ENCODE measurements around the gene TMEM196. TPM values are rescaled to one million over a fixed set of nuclear protein-coding genes. Genes with fewer than 3 reads are reported as not detected.
A peak's percentile ranks its signal among the peaks of the same experiment; 100 is the strongest.

TMEM196 gene
- total and polyA plus RNA-seq, 3 experiments from 2014 or later, result not detected

DNA sequence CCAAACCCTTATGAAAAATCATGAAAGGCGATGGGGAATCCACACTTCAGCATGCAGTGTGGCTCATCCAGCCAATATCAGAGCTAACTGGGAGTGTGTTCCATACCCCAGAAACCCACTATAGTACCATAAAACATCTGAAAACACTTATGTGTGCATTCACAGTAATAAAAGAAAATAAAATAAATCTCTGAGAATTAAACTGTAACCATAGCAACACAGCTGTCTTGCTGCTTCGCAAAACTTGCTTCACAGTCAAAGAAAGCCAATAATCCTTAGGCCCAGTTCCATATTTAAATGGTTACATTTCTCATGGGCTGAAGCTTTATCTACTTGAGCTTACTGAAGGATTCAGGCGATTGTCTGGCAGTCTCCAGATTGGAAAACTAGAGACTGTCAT lies 44.7 kb downstream of the TMEM196 start:
- DNase-seq, result no peak
- no peaks in the 10 kb centered on the region for H3K36me3 ChIP-seq (ENCODE audit: insufficient read depth, low read length)
- Mint-ChIP-seq H3K27me3 (peaks cover 10 to 40% of the 10 kb centered on the region in 2 donors), H3K36me3 (no peaks in the 10 kb centered on the region), H3K27ac (no peak overlapping the region), H3K4me1 (no peaks in the 10 kb centered on the region), H3K4me3 (no peak overlapping the region), H3K9me3 (no peaks in the 10 kb centered on the region)
- ChIA-PET POLR2A (no interaction called here), CTCF (interaction anchor here (0.7 kb wide), 1 partner anchor 15 kb away, joined by 3 read pairs; no protein-coding TSS in a partner anchor)
- no peaks in the 10 kb centered on the region for H3K4me1 ChIP-seq (ENCODE audit: insufficient read depth, low read length)
- H3K4me3 ChIP-seq (ENCODE audit: low read length), result no peak overlapping the region
- H3K27me3 ChIP-seq (ENCODE audit: insufficient read depth, low read length, poor library complexity, severe bottlenecking), result no peaks in the 10 kb centered on the region
- H3K27ac ChIP-seq (ENCODE audit: low read depth, low read length), result no peak overlapping the region
- no peaks in the 10 kb centered on the region for H3K9me3 ChIP-seq (ENCODE audit: low read length)

DNA sequence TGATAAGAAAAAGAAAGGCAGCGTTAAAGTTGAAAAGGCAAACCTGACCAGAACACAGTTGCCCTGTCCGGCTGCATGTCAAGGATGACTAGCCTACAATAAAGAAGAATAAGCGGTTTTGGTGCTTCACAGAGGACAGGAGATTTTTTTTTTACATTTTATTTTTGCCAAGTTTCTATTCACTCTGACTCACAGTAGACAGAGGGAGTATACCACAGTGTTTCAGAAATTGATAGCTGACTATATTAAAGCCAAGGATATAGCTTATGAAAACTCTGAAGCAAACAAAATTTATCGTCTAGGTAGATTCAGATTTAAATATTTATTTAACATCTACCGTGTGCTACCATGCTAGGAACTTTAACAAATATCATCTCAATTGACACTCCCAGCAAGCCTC lies 47.6 kb downstream of the TMEM196 start:
- no peak for DNase-seq
- H3K9me3 Mint-ChIP-seq, result no peaks in the 10 kb centered on the region
- no peak overlapping the region for H3K4me3 ChIP-seq (ENCODE audit: low read length)
- no peaks in the 10 kb centered on the region for H3K36me3 Mint-ChIP-seq
- H3K4me1 Mint-ChIP-seq, result no peaks in the 10 kb centered on the region
- H3K27me3 ChIP-seq (ENCODE audit: insufficient read depth, low read length, poor library complexity, severe bottlenecking), result no peaks in the 10 kb centered on the region
- peaks cover 7 to 35% of the 10 kb centered on the region in 2 donors for H3K27me3 Mint-ChIP-seq
- H3K36me3 ChIP-seq (ENCODE audit: insufficient read depth, low read length), result no peaks in the 10 kb centered on the region
- H3K27ac Mint-ChIP-seq, result peak overlapping the region in 1 of 8 donors; percentile 79
- no peak overlapping the region for H3K27ac ChIP-seq (ENCODE audit: low read depth, low read length)
- CTCF ChIA-PET, result interaction anchor here (1.0 kb wide), 1 partner anchor 11 kb away, joined by 3 read pairs; no protein-coding TSS in a partner anchor
- no peaks in the 10 kb centered on the region for H3K9me3 ChIP-seq (ENCODE audit: low read length)
- no peaks in the 10 kb centered on the region for H3K4me1 ChIP-seq (ENCODE audit: insufficient read depth, low read length)
- no peak overlapping the region for H3K4me3 Mint-ChIP-seq
- POLR2A ChIA-PET, result no interaction called here

DNA sequence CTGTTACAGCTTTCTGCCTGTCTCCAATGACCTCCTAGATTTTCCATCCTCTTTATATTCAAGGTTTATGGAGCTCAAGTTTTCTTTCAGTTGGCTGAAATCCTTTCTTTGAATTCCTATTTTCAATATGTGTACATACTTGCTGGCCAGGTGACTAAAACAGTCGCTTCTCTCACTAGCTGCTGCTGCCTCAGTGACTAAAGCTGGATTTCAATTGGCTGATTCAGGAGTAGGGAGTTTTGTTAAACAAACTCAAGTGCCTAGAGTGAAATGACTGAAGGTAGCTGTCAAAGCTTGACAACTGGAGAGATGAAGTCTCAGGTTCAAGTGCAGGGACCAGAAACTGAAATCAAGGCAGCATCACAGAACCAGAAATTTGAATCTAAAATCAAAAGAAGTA lies 57.9 kb downstream of the TMEM196 start:
- H3K4me3 ChIP-seq (ENCODE audit: low read length), result no peak overlapping the region
- H3K36me3 ChIP-seq (ENCODE audit: insufficient read depth, low read length), result no peaks in the 10 kb centered on the region
- Mint-ChIP-seq H3K27me3 (peaks cover 2 to 24% of the 10 kb centered on the region in 2 donors), H3K36me3 (no peaks in the 10 kb centered on the region), H3K27ac (no peak overlapping the region), H3K4me1 (peaks cover 0 to 5% (median 2%) of the 10 kb centered on the region in 3 donors), H3K4me3 (no peak overlapping the region), H3K9me3 (no peaks in the 10 kb centered on the region)
- no peaks in the 10 kb centered on the region for H3K4me1 ChIP-seq (ENCODE audit: insufficient read depth, low read length)
- H3K27me3 ChIP-seq (ENCODE audit: insufficient read depth, low read length, poor library complexity, severe bottlenecking), result no peaks in the 10 kb centered on the region
- CTCF ChIA-PET, result interaction anchor here (1.4 to 3.0 kb wide), 3 partner anchors 10 to 883 kb away, joined by 3 to 25 read pairs (median 3); no protein-coding TSS in a partner anchor
- POLR2A ChIA-PET, result no interaction called here
- H3K27ac ChIP-seq (ENCODE audit: low read depth, low read length), result no peak overlapping the region
- DNase-seq, result no peak
- H3K9me3 ChIP-seq (ENCODE audit: low read length), result no peaks in the 10 kb centered on the region

DNA sequence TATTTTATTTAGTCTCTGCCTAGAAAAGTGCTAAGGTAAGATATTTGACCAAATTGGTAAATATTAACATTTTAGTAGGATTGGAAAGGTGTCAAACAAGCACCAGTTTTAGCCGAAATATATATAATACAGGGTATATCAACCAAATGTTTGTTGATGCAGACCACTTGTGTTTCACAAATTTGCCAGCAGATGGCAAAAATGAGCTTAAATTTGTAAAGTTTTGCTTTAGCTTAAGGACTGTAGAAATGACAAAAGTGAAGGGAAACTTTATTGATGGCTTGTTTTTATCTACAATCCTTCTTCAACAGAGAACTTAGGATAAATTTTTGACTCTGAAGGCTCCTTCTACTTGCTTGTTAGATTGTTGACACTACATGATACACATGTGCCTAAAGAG lies 59.7 kb downstream of the TMEM196 start:
- peak; percentile 10 to 52 (median 32) for DNase-seq
- Mint-ChIP-seq H3K27ac (peak overlapping the region in 1 of 8 donors; percentile 41), H3K36me3 (peaks cover 0 to 3% (median 0%) of the 10 kb centered on the region in 3 donors), H3K4me1 (peaks cover 17 to 21% (median 17%) of the 10 kb centered on the region in 3 donors), H3K27me3 (peaks cover 2 to 11% of the 10 kb centered on the region in 2 donors), H3K9me3 (no peaks in the 10 kb centered on the region), H3K4me3 (no peak overlapping the region)
- no peaks in the 10 kb centered on the region for H3K9me3 ChIP-seq (ENCODE audit: low read length)
- POLR2A ChIA-PET, result no interaction called here
- H3K4me3 ChIP-seq (ENCODE audit: low read length), result no peak overlapping the region
- H3K36me3 ChIP-seq (ENCODE audit: insufficient read depth, low read length), result no peaks in the 10 kb centered on the region
- peaks cover 8% of the 10 kb centered on the region for H3K4me1 ChIP-seq (ENCODE audit: insufficient read depth, low read length)
- no peaks in the 10 kb centered on the region for H3K27me3 ChIP-seq (ENCODE audit: insufficient read depth, low read length, poor library complexity, severe bottlenecking)
- CTCF ChIA-PET, result interaction anchor here (0.6 to 3.0 kb wide), 12 partner anchors 8 to 885 kb away, joined by 3 to 25 read pairs (median 4); partner anchors contain the start of gene ITGB8
- no peak overlapping the region for H3K27ac ChIP-seq (ENCODE audit: low read depth, low read length)

DNA sequence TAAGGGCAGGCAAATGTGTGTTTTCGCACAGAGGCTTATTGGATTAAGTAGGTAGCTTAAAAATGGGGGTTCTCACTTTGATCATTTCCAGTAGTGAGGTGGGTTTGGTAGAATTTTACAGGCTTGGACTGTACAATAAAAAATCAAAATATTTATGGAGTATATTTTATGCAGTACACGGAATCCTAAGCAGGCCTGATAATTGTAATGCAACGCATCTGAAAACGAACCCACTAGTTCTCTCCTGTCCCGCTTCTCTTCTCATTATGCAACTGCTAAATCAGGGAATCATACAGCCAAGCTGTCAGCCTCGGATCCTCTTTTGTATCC lies 64.2 kb downstream of the TMEM196 start:
- ChIA-PET POLR2A (interaction anchor here (0.7 to 1.2 kb wide), 3 partner anchors 9 to 1771 kb away, joined by 3 to 7 read pairs (median 3); no protein-coding TSS in a partner anchor), CTCF (interaction anchor here (0.7 to 3.0 kb wide), 9 partner anchors 9 to 898 kb away, joined by 3 to 12 read pairs (median 4); no protein-coding TSS in a partner anchor)
- Mint-ChIP-seq H3K4me1 (peaks cover 47 to 61% (median 56%) of the 10 kb centered on the region in 3 donors), H3K36me3 (peaks cover 0 to 10% (median 0%) of the 10 kb centered on the region in 3 donors), H3K27me3 (peaks cover 2 to 4% of the 10 kb centered on the region in 2 donors), H3K27ac (peak overlapping the region; percentile 82 to 99 (median 98)), H3K9me3 (no peaks in the 10 kb centered on the region), H3K4me3 (peak overlapping the region; percentile 94 to 98 (median 95))
- DNase-seq, result no peak
- Histone ChIP-seq H3K4me1 (ENCODE audit: insufficient read depth, low read length) (peaks cover 32% of the 10 kb centered on the region), H3K9me3 (ENCODE audit: low read length) (no peaks in the 10 kb centered on the region), H3K4me3 (ENCODE audit: low read length) (peak overlapping the region; percentile 89), H3K36me3 (ENCODE audit: insufficient read depth, low read length) (no peaks in the 10 kb centered on the region), H3K27ac (ENCODE audit: low read depth, low read length) (no peak overlapping the region), H3K27me3 (ENCODE audit: insufficient read depth, low read length, poor library complexity, severe bottlenecking) (no peaks in the 10 kb centered on the region)

DNA sequence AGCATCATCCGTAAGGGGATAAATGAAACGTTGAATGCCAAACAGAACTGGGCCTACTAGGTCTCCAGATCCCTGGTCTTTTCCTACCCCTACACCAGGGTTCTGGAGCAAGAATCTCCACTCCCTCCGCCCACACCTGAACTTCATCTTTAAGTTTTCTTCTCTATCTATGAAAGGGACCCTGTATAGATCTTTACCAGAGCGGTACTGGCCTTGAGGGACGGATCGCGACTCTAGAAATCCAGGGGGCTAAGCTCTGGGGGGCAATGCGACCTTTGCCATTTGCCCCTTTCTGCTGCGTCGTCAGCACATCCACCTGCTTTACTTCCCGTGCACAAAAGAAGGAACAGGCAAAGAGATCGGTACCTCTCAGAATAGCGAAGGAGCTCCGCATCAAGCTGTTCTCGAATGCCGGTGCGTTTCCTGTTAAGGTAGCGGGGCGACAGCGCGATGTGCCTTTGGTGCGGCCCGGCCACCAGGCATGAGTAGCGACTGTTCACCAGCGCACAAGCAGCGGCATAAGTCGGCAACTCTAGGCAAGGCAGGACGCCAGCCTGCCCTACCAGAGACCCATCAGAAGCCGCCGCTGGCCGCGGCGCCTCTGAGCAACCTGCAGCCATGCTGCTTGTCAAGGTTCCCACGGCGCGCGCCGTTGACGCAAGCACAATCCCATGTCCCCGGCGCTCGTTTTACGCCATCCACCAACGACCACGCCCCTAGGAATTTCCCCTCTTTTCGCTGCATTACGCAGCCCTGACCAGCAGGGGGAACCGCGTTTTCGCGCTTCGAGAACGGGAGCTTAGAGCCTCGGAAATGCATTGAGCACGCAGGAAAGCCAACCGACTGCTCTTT lies 64.8 kb downstream of the TMEM196 start, which contains the start of gene POLR1F:
Gene POLR1F, minus strand, starts transcription at position 641 of the 852 bp plus-strand sequence. Its CDS starts 21 bp downstream, at position 620.
- no peaks in the 10 kb centered on the region for H3K9me3 ChIP-seq (ENCODE audit: low read length)
- H3K27ac Mint-ChIP-seq, result peak within 1 kb of the TSS; percentile 82 to 99 (median 98)
- CTCF ChIA-PET, result interaction anchor here (0.7 to 3.0 kb wide), 9 partner anchors 8 to 899 kb away, joined by 3 to 12 read pairs (median 4); no protein-coding TSS in a partner anchor
- peaks cover 32% of the 10 kb centered on the region for H3K4me1 ChIP-seq (ENCODE audit: insufficient read depth, low read length)
- peak; percentile 83 to 95 (median 92) for DNase-seq
- no peaks in the 10 kb centered on the region for H3K36me3 ChIP-seq (ENCODE audit: insufficient read depth, low read length)
- peaks cover 2 to 4% of the 10 kb centered on the region in 2 donors for H3K27me3 Mint-ChIP-seq
- H3K4me3 Mint-ChIP-seq, result peak within 1 kb of the TSS; percentile 94 to 98 (median 95)
- H3K27ac ChIP-seq (ENCODE audit: low read depth, low read length), result peak within 1 kb of the TSS; percentile 85
- H3K9me3 Mint-ChIP-seq, result no peaks in the 10 kb centered on the region
- no peaks in the 10 kb centered on the region for H3K27me3 ChIP-seq (ENCODE audit: insufficient read depth, low read length, poor library complexity, severe bottlenecking)
- peak within 1 kb of the TSS; percentile 89 for H3K4me3 ChIP-seq (ENCODE audit: low read length)
- peaks cover 0 to 15% (median 0%) of the 10 kb centered on the region in 3 donors for H3K36me3 Mint-ChIP-seq
- POLR2A ChIA-PET, result interaction anchor here (0.7 to 1.2 kb wide), 3 partner anchors 8 to 1771 kb away, joined by 3 to 7 read pairs (median 3); no protein-coding TSS in a partner anchor
- peaks cover 51 to 62% (median 56%) of the 10 kb centered on the region in 3 donors for H3K4me1 Mint-ChIP-seq

DNA sequence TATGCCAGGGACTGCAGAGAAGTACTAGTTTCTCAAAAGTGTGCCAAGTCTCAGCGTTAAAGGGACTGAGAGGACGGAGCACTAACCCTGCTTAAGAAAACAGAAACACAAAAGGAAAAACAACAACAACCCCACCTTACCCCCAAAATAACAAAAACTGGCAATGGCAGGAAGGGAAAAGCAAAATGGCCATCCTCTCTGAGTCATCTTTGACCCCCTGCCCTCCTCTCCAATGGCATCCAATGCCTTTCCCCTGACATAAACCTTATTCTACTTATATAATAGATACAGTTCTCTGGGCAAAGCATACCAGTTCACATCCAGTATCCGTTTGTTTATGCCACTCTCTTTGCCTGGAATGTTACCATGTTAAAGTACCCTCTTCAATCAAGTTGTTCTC lies 66.2 kb downstream of the TMEM196 start:
- no peaks in the 10 kb centered on the region for H3K27me3 ChIP-seq (ENCODE audit: insufficient read depth, low read length, poor library complexity, severe bottlenecking)
- H3K27ac Mint-ChIP-seq, result peak overlapping the region in 7 of 8 donors; percentile 66 to 99 (median 98)
- H3K27me3 Mint-ChIP-seq, result peaks cover 0 to 4% of the 10 kb centered on the region in 2 donors
- H3K36me3 ChIP-seq (ENCODE audit: insufficient read depth, low read length), result no peaks in the 10 kb centered on the region
- H3K9me3 ChIP-seq (ENCODE audit: low read length), result no peaks in the 10 kb centered on the region
- peak overlapping the region; percentile 94 to 98 (median 95) for H3K4me3 Mint-ChIP-seq
- H3K9me3 Mint-ChIP-seq, result no peaks in the 10 kb centered on the region
- POLR2A ChIA-PET, result no interaction called here
- H3K36me3 Mint-ChIP-seq, result peaks cover 0 to 27% (median 8%) of the 10 kb centered on the region in 3 donors
- DNase-seq, result no peak
- H3K27ac ChIP-seq (ENCODE audit: low read depth, low read length), result no peak overlapping the region
- H3K4me1 ChIP-seq (ENCODE audit: insufficient read depth, low read length), result peaks cover 32% of the 10 kb centered on the region
- CTCF ChIA-PET, result no interaction called here
- H3K4me3 ChIP-seq (ENCODE audit: low read length), result peak overlapping the region; percentile 89
- H3K4me1 Mint-ChIP-seq, result peaks cover 51 to 65% (median 60%) of the 10 kb centered on the region in 3 donors
